NB4 (cell line): ENCODE results near the gene NAPSA.

Source experiments
- DNase-seq: peaks from one replicate; pipeline ENCODE4 v3.0.0; 2010; ENCODE audit warnings: low read depth
- H3K4me3 ChIP-seq: one replicate; pipeline ENCODE4 v1.5.1; 2011; ENCODE audit warnings: mild to moderate bottlenecking, low read depth, low read length, moderate library complexity
- MAX ChIP-seq: IDR thresholded peaks from 2 replicates; pipeline ENCODE4 v1.6.1; 2011; ENCODE audit warnings: low read depth, low read length
- MYC ChIP-seq: IDR thresholded peaks from 2 replicates; pipeline ENCODE4 v1.6.1; 2011; ENCODE audit warnings: low read depth, low read length
- POLR2A ChIP-seq: IDR thresholded peaks from 2 replicates; pipeline ENCODE4 v1.6.1; 2011; ENCODE audit warnings: mild to moderate bottlenecking; ENCODE audit not compliant: insufficient read length; ENCODE audit errors: extremely low read depth
- TF ChIP-seq, protein P1 (sequence below): IDR thresholded peaks from one replicate; pipeline ENCODE4 v1.5.1; 2012; ENCODE audit warnings: low read depth, low read length

NAPSA gene

GRCh38 chr19:50322234-50322633 is 43.2 kb downstream of the NAPSA start:
- H3K4me3 ChIP-seq = no peak overlapping the region
- TF ChIP-seq POLR2A (no peak), MYC (no peak), MAX (no peak)
- TF ChIP-seq, protein P1, sequence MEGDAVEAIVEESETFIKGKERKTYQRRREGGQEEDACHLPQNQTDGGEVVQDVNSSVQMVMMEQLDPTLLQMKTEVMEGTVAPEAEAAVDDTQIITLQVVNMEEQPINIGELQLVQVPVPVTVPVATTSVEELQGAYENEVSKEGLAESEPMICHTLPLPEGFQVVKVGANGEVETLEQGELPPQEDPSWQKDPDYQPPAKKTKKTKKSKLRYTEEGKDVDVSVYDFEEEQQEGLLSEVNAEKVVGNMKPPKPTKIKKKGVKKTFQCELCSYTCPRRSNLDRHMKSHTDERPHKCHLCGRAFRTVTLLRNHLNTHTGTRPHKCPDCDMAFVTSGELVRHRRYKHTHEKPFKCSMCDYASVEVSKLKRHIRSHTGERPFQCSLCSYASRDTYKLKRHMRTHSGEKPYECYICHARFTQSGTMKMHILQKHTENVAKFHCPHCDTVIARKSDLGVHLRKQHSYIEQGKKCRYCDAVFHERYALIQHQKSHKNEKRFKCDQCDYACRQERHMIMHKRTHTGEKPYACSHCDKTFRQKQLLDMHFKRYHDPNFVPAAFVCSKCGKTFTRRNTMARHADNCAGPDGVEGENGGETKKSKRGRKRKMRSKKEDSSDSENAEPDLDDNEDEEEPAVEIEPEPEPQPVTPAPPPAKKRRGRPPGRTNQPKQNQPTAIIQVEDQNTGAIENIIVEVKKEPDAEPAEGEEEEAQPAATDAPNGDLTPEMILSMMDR = no peak
- DNase-seq = no peak

GRCh38 chr19:50321831-50322230 is 43.6 kb downstream of the NAPSA start:
- no peak for DNase-seq
- H3K4me3 ChIP-seq = no peak overlapping the region
- no peak for TF ChIP-seq MYC
- TF ChIP-seq, protein P1 = no peak

DNA sequence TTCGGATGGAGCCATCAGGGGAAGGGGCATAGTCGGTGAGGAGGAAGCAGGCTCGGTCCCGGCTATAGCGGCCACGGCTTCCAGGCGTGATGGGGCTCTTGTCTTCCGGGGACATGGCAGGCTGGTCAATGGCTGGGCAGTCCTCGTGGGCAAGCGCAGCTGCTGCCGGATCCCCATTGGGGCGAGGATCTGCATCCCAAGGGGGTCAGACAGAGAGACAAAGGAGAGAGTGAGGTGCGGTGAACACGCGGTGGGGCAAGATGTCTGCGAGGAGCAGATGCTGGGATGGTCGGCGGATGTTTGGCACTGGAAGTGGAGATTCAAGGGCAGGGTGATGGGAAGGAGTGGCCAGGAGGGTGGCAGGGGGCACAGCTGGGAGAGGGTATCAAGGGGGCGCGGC is 44.8 kb downstream of the NAPSA start:
- DNase-seq = no peak
- no peak overlapping the region for H3K4me3 ChIP-seq
- TF ChIP-seq MAX = no peak
- no peak for TF ChIP-seq POLR2A
- no peak for TF ChIP-seq MYC
- TF ChIP-seq, protein P1 = no peak

DNA sequence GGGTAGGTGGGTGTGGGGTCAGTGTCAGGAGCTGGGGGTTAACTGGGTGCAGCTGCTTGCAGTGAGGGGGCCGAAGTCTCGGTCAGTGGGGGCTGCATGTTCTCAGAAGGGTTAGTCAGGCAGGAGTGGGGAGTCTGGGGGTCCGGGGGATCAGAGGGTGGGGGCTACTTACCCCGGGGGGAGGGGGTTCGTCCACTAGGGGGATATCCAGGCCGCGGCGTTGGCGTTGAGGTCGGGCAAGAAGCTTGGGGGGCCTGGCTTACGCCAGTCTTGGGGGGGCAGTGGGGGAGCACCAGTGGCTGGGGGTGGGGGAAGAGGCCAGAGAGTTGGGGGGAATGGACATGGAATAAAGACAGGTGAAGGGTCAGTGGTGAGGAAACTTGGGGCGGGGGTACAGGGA is 45.4 kb downstream of the NAPSA start:
- H3K4me3 ChIP-seq = no peak overlapping the region
- no peak for DNase-seq
- TF ChIP-seq, protein P1 = no peak
- TF ChIP-seq MYC (no peak), MAX (no peak), POLR2A (no peak)

GRCh38 chr19:50319156-50319555 is 46.3 kb downstream of the NAPSA start:
- no peak overlapping the region for H3K4me3 ChIP-seq
- TF ChIP-seq MYC (no peak), POLR2A (no peak), MAX (no peak)
- TF ChIP-seq, protein P1 = no peak
- no peak for DNase-seq

GRCh38 chr19:50318438-50318837 is 47.0 kb downstream of the NAPSA start:
- no peak for DNase-seq
- TF ChIP-seq MYC (no peak), POLR2A (no peak), MAX (no peak)
- TF ChIP-seq, protein P1 = no peak
- no peak overlapping the region for H3K4me3 ChIP-seq
